Gastrocnemius medialis (tissue), 4 donors: ENCODE measurements around the gene SPON1.

Experiments used
- CTCF ChIP-seq, 5 experiments: fragments of 450-650 bp in 3 of 5; fragments of 200-600 bp in 2 of 5; sonication (generic) in 2 of 5; IDR thresholded peaks in 4 of 5; conservative IDR thresholded peaks in 1 of 5; 1 replicate in 4 of 5; 2 replicates in 1 of 5; pipeline ENCODE4 v1.5.1; 2016 to 2019; ENCODE audit warnings: antibody characterized with exemption in 5 of 5, mild to moderate bottlenecking in 3 of 5, moderate library complexity in 3 of 5
- POLR2A ChIP-seq, 2 donors: fragments of 450-650 bp; IDR thresholded peaks; one replicate each; pipeline ENCODE4 v1.6.1; 2017; ENCODE audit warnings: antibody characterized with exemption in 2 of 2, mild to moderate bottlenecking in 2 of 2, moderate library complexity in 2 of 2

DNA sequence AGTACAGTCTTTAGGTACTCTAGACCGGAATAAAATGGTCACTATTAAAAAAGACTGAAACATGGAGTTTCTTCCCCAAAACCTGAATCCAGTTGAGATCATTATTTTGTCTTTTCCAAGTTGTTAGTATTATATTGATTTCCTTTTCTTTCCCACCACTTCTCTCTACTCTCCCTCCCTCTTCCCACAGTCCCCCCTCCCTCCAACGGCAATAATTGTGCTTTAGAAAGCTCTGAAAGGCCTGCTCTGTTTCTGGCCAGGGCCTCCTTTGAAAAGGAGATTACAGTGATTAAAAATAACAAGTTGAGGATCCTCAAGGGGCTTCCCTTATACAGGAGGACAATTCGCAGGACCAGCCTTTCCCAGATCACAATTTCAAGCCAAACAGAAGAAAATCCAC, 3.5 kb downstream of the SPON1 start:
- TF ChIP-seq CTCF (IDR thresholded peaks at IDR 0.05 in 4 of 5, conservative IDR thresholded peaks at IDR 0.05 in 1 of 5) = no peak
- no peak for TF ChIP-seq POLR2A (IDR thresholded peaks at IDR 0.05)
